ENCODE results near the gene RGS9. TPM values are rescaled to one million over a fixed set of nuclear protein-coding genes. Genes with fewer than 3 reads are reported as not detected.

Gene RGS9
- total and polyA plus RNA-seq, 2 donors (not counting 1 experiment from before 2014, with no cell fraction given) = 0.36 to 3.4 TPM

GRCh38 chr17:65158622-65159021, 21.5 kb downstream of the RGS9 start:
- no peak overlapping the region for H3K4me2 ChIP-seq (replicated peaks; ENCODE audit: low read depth, low read length, poor library complexity, severe bottlenecking)
- no peaks in the 10 kb centered on the region for H4K20me1 ChIP-seq (ENCODE audit: control insufficient read depth, insufficient read depth, low read length, poor library complexity, severe bottlenecking)
- H2AFZ ChIP-seq (ENCODE audit: insufficient read depth, low read depth, low read length, poor library complexity, severe bottlenecking) = no peak overlapping the region
- POLR2A ChIA-PET = no interaction called here
- H3K9me3 ChIP-seq (ENCODE audit: control extremely low read depth in 1 of 3, control insufficient read depth in 2 of 3, insufficient read depth in 1 of 3, low read length in 2 of 3) = no peaks in the 10 kb centered on the region
- intact Hi-C loops (cut with micrococcal nuclease) = no loop called here
- H3K4me3 Mint-ChIP-seq = no peak overlapping the region
- no peak for TF ChIP-seq EZH2 (IDR thresholded peaks at IDR 0.05; ENCODE audit: borderline replicate concordance, insufficient read depth, low read depth, low read length, poor library complexity, severe bottlenecking)
- no peak for TF ChIP-seq CTCF (IDR thresholded peaks at IDR 0.05)
- H3K9me3 Mint-ChIP-seq (ENCODE audit: insufficient read depth) = no peaks in the 10 kb centered on the region
- H3K4me3 ChIP-seq (ENCODE audit: control extremely low read depth in 1 of 5, extremely low read depth in 1 of 5, insufficient read depth in 1 of 5, low read depth in 2 of 5, low read length in 4 of 5) = no peak overlapping the region
- peaks cover 10 to 14% of the 10 kb centered on the region in 2 donors for H3K4me1 ChIP-seq (ENCODE audit: control insufficient read depth in 2 of 2, insufficient read depth in 2 of 2, low read length in 2 of 2)
- ATAC-seq (ENCODE audit: low read depth) (no peak), DNase-seq (no peak)
- CTCF ChIA-PET = interaction anchor here (1.0 kb wide), 1 partner anchor 21 kb away, joined by 3 read pairs; the partner anchor contains the start of gene RGS9
- H3K4me1 Mint-ChIP-seq = peaks cover 17% of the 10 kb centered on the region
- no peak overlapping the region for H3K27ac ChIP-seq (ENCODE audit: low read length in 2 of 2)
- H3K79me2 ChIP-seq (ENCODE audit: control insufficient read depth, insufficient read depth, low read length) = no peaks in the 10 kb centered on the region
- no peaks in the 10 kb centered on the region for H3K27me3 ChIP-seq (replicated peaks in 1 of 4; ENCODE audit: control extremely low read depth in 1 of 4, control insufficient read depth in 3 of 4, insufficient read depth in 4 of 4, low read length in 3 of 4)
- H3K36me3 ChIP-seq (replicated peaks in 1 of 2; ENCODE audit: control extremely low read depth in 1 of 2, control insufficient read depth in 1 of 2, extremely low read depth in 1 of 2, insufficient read depth in 2 of 2, low read length in 1 of 2) = no peaks in the 10 kb centered on the region
- H3K9ac ChIP-seq (ENCODE audit: low read length) = no peak overlapping the region
- no peak overlapping the region for H3K27ac Mint-ChIP-seq
- 57% methylated on average over 2 of the region's 2 CpGs for WGBS (ENCODE audit: insufficient coverage)
- H3K27me3 Mint-ChIP-seq = no peaks in the 10 kb centered on the region

GRCh38 chr17:65160516-65160915, 23.3 kb downstream of the RGS9 start:
- H3K4me3 Mint-ChIP-seq = no peak overlapping the region
- CTCF ChIA-PET = interaction anchor here (0.6 kb wide), 1 partner anchor 9 kb away, joined by 5 read pairs; no protein-coding TSS in a partner anchor
- no peak for TF ChIP-seq CTCF (IDR thresholded peaks at IDR 0.05)
- no peak for TF ChIP-seq EZH2 (IDR thresholded peaks at IDR 0.05; ENCODE audit: borderline replicate concordance, insufficient read depth, low read depth, low read length, poor library complexity, severe bottlenecking)

More at GRCh38 chr17:65160516-65160915, 23.3 kb downstream of the RGS9 start:
- intact Hi-C loops (cut with micrococcal nuclease) = no loop called here
- ATAC-seq (ENCODE audit: low read depth) (no peak), DNase-seq (no peak)
- no peaks in the 10 kb centered on the region for H3K27me3 ChIP-seq (replicated peaks in 1 of 4; ENCODE audit: control extremely low read depth in 1 of 4, control insufficient read depth in 3 of 4, insufficient read depth in 4 of 4, low read length in 3 of 4)
- H3K27ac Mint-ChIP-seq = no peak overlapping the region
- H3K4me1 Mint-ChIP-seq = peaks cover 20% of the 10 kb centered on the region
- no peaks in the 10 kb centered on the region for H3K79me2 ChIP-seq (ENCODE audit: control insufficient read depth, insufficient read depth, low read length)
- H3K27ac ChIP-seq (ENCODE audit: low read length in 2 of 2) = no peak overlapping the region
- no peaks in the 10 kb centered on the region for H3K9me3 ChIP-seq (ENCODE audit: control extremely low read depth in 1 of 3, control insufficient read depth in 2 of 3, insufficient read depth in 1 of 3, low read length in 2 of 3)
- no peaks in the 10 kb centered on the region for H3K9me3 Mint-ChIP-seq (ENCODE audit: insufficient read depth)
- no peaks in the 10 kb centered on the region for H4K20me1 ChIP-seq (ENCODE audit: control insufficient read depth, insufficient read depth, low read length, poor library complexity, severe bottlenecking)
- no peak overlapping the region for H3K4me2 ChIP-seq (replicated peaks; ENCODE audit: low read depth, low read length, poor library complexity, severe bottlenecking)
- H3K4me1 ChIP-seq (ENCODE audit: control insufficient read depth in 2 of 2, insufficient read depth in 2 of 2, low read length in 2 of 2) = peaks cover 3 to 5% of the 10 kb centered on the region in 2 donors
- POLR2A ChIA-PET = no interaction called here
- no peaks in the 10 kb centered on the region for H3K36me3 ChIP-seq (replicated peaks in 1 of 2; ENCODE audit: control extremely low read depth in 1 of 2, control insufficient read depth in 1 of 2, extremely low read depth in 1 of 2, insufficient read depth in 2 of 2, low read length in 1 of 2)
- no peak overlapping the region for H3K4me3 ChIP-seq (ENCODE audit: control extremely low read depth in 1 of 5, extremely low read depth in 1 of 5, insufficient read depth in 1 of 5, low read depth in 2 of 5, low read length in 4 of 5)
- H3K9ac ChIP-seq (ENCODE audit: low read length) = no peak overlapping the region
- no peak overlapping the region for H2AFZ ChIP-seq (ENCODE audit: insufficient read depth, low read depth, low read length, poor library complexity, severe bottlenecking)
- no peaks in the 10 kb centered on the region for H3K27me3 Mint-ChIP-seq
- WGBS (ENCODE audit: insufficient coverage) = 95% methylated on average over 4 of the region's 6 CpGs
